Adipose tissue (tissue), 3 donors: ENCODE measurements around the gene MTX2. TPM values are rescaled to one million over a fixed set of nuclear protein-coding genes. Genes with fewer than 3 reads are reported as not detected.

Source experiments
- H3K27ac ChIP-seq: one replicate; pipeline ENCODE4 v1.5.1; 2013; ENCODE audit warnings: low read depth, low read length
- WGBS, 3 donors: extraction: QIAGEN DNeasy Blood & Tissue Kit; methylation state at CpG; one replicate each; pipeline ENCODE4 v1.1.7; 2013; 5-methylcytosine and 5-hydroxymethylcytosine counted together
- polyA plus RNA-seq, 3 donors: library from polyadenylated mRNA; stranded (reverse); fragments of 200-250 nt; gene quantifications; one replicate each; pipeline ENCODE4 v1.2.3, GENCODE V29; 2013
- donor health status: healthy with polysubstance abuse.
- donor health status: Bipolar disorder and iron deficiency.
- donor health status: healthy.

MTX2 gene
- polyA plus RNA-seq: 10 to 100 TPM; 25.4 to 27.0 (median 26.1) TPM

DNA sequence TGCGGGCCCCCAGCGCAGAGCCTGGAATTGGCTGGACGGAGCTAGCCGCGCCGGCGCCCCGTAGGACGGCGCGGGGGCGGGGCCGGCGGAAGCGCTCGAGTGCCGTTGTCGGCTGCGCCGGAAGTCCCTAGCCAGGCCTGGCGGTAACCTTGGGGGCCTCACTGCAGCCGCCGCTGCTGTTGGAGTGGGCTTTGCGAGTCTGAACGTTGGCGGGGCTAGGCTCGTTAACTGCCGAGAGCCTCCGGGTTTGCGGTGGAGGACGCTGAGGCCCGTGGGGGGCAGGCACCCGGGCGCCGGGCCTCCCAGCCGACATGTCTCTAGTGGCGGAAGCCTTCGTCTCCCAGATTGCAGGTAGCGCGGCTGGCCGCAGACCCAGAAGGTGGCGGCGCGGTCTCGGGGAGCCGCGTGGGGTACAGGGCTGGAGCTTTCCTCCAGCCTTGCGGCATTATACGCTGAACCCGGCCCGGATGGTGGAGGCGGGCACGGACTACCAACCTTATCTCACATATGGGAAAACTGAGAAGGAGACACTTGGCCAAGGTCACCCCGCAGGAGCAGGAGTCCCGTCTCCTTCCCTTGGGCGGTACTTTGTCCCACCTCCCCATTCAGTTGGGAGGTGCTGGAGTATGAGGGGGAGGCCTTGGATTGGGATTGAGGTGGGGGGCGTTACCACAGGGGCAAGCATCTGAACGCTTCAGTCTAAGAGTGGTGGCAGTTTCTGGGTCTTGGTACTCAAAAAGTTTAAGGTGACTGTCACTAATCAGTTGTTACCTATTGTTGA lies at the start of gene MTX2:
Gene MTX2 (plus strand): TSS at position 124 of the 781 bp plus-strand sequence. CDS start 188 bp downstream, at position 312.
- 0 to 1% (median 0%) methylated on average over 56 to 58 of the region's 58 CpGs for WGBS, 3 donors
- H3K27ac ChIP-seq: no peak within 1 kb of the TSS

DNA sequence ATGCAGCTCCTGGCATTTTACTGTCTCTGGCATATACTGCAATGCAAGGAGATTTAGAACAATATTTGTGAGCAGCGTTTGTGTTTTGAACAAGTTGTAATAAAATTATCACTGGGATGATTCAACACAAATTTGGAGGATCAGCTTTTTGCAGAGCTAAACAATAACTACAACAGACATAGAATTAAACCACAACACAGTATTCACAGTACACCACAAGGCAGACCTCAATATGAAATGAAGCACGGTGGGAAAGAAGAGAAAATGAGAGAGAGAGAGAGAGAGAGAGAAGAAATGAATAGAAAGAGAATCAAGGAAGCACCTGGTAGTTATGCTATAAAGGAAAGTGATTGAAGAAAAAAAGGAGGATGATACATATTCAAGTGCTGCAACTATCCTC lies 41.4 kb upstream of the MTX2 start:
- no peak overlapping the region for H3K27ac ChIP-seq
- 73 to 79% (median 74%) methylated on average over 2 of the region's 2 CpGs for WGBS, 3 donors

DNA sequence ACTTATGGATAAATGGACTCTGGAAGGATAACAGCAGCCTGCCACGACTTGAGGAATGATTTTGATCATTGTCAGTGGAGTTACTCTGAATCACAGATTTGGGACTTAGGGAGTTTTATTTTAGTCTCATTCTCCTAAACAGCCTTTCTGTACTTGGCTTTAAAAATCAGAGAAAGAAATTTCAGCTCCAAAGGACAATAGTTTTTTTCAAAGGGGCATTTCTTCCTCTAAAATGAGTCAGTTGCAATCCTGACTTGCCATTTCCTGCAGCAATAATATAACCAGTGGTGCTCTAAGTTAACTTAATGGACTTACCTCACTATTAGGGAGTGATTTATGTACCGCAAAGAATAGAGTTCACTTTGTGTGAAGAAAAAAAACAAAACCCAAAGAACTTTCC lies 35.1 kb upstream of the MTX2 start:
- WGBS, 3 donors: 37 to 54% (median 51%) methylated on average over 2 of the region's 2 CpGs
- no peak overlapping the region for H3K27ac ChIP-seq

DNA sequence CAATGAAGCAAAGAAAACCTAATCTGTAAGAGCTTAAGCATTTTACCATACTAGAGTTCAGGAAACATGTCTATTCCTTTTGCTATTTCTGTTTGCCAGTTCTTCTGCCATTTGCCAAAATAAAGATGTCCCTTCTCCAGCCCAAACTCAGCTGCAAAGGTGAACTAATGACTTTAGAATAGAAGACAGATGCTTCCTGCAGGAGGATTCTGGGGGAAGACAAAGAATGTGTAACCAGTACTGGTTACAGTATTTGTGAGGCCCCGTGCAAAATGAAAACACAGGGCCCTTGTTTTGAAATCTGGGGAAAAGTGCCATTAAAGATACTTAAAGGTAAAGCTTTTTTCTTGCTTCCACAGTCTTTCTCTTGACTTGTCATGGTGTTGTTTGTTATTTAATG lies 34.3 kb upstream of the MTX2 start:
- no peak overlapping the region for H3K27ac ChIP-seq
- WGBS, 3 donors: 32 to 49% (median 38%) methylated on average over 1 of the region's 1 CpG

DNA sequence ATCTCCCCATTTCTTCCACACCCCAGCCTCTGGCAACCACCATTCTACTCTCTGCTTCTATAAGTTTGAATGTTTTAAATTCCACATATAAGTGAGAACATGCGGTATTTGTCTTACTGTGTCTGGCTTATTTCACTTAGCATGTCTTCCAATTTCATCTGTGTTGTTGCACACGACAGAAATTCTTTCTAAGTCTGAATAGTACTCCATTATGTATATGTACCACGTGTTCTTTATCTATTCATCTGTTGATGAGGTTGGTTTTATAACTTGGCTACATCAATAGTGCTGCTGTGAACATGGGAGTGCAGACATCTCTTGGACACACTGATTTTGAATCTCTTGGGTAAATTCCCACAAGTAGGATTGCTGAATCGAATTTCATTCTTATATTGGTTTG lies 31.8 kb upstream of the MTX2 start:
- 59 to 61% (median 60%) methylated on average over 4 of the region's 4 CpGs for WGBS, 3 donors
- no peak overlapping the region for H3K27ac ChIP-seq

DNA sequence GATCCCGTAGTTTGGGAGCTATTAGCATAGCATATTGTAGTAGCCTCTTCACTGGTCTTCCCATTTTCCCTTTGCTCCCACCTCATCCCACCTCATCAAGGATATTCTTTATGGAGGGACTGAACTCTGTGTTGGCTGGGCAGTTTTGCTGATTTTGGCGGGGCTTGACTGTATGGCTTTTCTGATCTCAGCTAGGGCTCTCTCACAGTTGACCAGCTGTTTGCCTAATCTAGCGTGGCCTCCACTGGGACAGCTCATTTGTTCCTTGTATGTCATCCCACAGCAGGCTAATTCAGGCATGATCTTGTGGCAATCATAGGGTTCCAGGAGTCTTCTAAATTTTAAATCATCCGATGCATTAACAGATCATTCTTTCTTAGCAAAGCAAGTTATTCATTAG lies 30.2 kb upstream of the MTX2 start:
- H3K27ac ChIP-seq: no peak overlapping the region
- 82 to 89% (median 84%) methylated on average over 4 of the region's 4 CpGs for WGBS, 3 donors

DNA sequence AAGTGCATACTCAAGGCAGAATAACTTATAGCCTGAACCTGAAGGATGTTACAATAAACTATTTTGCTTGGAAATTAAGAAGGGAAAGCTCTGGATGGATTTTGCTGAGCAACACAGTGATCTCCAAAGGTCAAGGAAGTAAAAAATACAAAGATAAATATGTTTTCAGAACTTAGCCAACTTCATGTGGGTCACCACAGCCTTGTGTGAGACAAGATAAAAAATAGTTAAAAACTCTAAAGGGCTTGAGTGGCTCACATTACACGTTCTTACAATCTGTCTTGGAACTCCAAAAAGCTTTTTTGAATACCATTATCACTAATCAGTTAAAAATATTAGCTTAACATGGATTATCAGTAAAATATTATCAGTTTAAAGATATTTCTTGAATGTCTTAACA lies 28.9 kb upstream of the MTX2 start:
- WGBS, 3 donors: 18 to 52% (median 31%) methylated on average over 1 of the region's 1 CpG
- no peak overlapping the region for H3K27ac ChIP-seq

DNA sequence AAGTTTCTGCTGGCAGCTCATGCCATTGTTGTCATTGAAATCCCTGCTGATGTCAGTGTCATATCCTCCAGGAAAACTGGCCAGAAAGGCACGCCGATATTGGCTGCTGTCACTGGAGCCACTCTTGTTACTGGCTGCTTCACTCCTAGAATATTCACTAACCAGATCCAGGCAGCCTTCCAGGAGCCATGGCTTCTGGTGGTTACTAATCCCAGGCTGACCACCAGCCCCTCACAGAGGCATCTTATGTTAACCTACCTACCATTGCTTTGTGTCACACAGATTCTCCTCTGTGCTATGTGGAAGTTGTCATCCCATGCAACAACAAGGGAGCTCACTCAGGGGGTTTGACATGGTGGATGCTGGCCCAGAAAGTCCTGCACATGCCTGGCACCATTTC lies 27.0 kb upstream of the MTX2 start:
- 56 to 65% (median 62%) methylated on average over 2 of the region's 2 CpGs for WGBS, 3 donors
- H3K27ac ChIP-seq: no peak overlapping the region

DNA sequence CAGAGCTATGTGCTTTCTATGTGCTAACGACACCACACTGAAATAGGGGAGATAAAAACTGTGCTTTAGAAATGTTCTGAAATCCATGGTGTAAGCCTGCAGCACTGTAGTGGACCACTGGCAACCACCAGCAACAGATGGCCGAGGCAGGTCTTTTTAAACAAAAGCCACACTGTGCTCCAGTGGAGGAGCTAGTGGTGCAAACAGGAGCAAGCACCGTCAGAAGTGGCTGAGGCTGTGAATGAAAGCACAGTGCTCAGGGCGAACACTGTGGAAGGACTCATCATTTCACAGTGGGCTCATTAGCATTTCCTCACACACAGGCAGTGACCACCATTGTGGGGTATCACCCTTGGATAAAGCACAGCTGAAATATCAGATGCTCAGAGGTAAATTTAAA lies 22.9 kb upstream of the MTX2 start:
- no peak overlapping the region for H3K27ac ChIP-seq
- WGBS, 3 donors: 44 to 82% (median 74%) methylated on average over 4 of the region's 4 CpGs

DNA sequence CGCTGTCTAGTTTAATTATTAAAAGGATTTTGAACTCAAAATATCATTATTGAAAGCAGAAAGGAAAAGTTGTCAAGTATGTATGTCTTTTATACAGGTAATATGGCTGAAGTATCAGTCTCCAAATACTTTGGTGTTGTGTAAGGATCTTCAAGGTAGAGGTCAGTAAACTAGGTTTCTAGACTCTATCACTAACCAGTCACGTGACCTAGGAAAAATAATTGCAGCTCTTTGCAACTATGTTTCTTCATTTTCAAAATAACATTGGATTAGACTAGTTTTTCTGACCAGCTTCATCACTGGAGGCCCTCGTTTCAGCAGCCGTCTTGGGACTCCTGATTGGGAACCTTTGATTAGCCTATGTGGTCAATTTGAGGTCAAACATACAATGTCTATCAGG lies 21.4 kb upstream of the MTX2 start:
- WGBS, 3 donors: 71 to 77% (median 74%) methylated on average over 4 of the region's 4 CpGs
- H3K27ac ChIP-seq: no peak overlapping the region

DNA sequence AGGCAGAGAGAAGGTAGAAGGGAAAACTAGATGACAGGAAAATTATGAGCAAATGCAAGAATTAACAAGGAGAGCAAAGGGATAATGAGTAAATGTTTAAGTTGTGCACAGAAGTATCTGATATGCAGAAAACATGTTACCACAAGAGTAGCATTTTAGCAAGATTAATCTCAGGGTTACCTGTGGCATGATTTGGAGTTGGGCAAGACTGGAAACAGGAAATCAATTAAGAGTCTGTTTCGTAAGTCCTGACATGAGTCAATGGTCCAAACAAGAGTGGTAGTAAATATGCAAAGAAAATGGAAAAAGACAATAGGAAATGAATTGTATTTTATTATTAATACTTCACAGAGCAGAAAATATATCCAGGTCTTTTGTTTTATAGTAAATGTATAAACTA lies 17.3 kb upstream of the MTX2 start:
- WGBS, 3 donors: 30 to 50% (median 34%) methylated on average over 1 of the region's 1 CpG
- no peak overlapping the region for H3K27ac ChIP-seq

DNA sequence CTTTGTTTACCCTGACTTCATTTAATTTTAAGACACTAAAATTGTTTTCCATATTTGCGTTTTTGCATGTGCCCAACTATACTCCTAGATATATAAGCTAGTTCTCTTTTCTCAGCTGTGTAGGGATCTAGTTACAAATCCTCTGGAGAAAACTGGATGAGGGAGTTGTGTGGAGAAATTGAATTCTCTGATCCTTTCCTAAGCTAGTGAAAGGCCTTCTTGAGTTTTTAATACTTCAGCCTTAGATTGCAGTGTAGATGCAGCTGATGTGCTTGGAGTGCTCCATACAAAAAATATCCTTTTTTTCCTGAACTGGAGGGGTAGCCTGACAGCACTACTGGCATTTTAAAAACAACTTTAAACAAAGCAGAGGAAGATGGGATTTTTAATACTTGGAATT lies 8.6 kb upstream of the MTX2 start:
- no peak overlapping the region for H3K27ac ChIP-seq
- 92 to 96% (median 94%) methylated on average over 1 of the region's 1 CpG for WGBS, 3 donors

DNA sequence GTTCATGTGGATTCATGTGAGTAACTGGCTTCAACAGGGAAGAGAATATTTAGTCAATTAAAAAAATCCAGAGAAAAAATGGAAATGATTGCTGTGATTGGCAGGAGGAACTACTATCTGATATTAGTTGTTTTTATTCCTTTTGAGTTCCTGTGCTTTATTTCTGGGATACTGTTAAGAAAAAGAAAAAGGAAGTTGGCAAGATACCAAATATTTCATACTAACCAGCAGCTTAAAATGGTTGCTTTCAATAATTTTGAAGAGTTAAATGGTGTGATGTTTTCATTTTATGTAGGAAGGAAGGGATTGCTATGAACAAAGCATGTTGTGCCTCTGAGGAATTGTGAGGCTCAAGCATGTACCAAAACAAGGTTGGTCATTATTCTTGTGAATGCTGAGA lies 8.1 kb upstream of the MTX2 start:
- H3K27ac ChIP-seq: no peak overlapping the region

DNA sequence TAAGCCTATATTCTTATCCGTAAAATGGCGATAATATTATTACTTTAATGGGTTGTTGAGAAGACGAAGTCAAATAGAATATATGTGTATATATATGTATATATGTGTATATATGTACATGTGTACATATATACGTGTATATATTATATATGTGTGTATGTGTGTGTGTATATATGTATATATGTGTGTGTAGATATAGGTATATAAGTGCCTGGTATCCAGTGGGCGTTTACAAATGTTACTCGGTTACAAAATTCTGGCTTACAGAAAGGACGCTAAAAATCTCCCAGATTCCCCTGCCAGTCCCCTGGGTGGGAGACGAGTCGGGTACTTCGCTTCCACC lies 295 bp upstream of the MTX2 start:
- WGBS, 3 donors: 18 to 21% (median 21%) methylated on average over 10 of the region's 10 CpGs

DNA sequence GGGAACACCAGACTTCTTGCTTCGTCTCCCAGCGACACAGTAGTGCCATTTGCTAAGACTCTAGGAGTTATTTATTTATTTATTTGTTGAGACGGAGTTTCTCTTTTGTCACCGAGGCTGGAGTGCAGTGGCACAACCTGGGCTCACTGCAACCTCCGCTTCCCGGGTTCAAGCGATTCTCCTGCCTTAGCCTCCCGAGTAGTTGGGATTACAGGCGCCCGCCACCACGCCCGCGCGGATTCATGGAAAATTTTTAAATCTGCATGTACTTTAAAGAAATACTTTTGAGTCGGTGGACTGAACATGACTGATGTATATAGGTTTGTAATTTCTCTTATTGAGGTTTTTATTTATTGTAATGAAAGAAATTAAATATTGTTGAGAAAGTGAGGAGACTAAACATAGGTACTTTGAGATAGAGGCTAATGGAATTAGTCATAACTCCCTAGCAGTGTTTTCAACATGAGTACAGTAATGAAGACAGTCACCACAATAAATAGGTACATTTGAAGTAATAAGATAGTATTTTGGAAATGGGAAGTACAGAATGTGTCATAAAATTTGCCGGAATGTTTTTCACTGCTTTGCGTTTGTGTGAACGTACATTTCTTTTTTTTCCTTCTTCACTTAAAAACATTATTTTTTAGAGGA lies 983 bp downstream of the MTX2 start:
- WGBS, 3 donors: 43 to 57% (median 46%) methylated on average over 18 of the region's 18 CpGs

More for the DNA sequence above, 295 bp upstream of the MTX2 start:
- no peak overlapping the region for H3K27ac ChIP-seq

DNA sequence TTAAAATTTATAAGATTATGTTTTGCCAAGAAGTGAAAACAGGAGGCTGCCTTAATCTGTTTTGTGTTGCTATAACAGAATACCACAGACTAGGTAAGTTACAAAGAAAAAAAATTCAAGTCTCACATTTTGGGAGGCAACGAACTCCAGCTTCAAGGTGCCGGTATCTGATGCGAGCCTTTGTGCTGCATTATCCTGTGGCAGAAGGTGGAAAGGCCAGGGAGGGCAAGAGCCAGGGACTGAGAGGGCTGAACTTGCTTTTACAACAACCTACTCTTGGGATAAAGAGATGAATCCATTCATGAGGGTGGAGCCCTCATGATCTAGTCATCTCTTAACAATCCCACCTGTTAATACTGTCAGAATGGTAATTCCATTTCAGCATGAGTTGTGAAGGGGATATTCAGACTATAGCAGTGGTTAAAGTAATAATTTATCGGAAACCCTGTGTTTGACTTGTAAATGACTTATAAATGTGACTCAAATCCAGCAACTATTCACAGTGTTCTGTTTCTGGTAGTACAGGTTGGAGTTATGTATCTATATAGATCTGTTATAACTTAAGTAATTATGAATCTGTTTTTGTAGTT lies 3.7 kb downstream of the MTX2 start:
- 89 to 96% (median 93%) methylated on average over 4 of the region's 4 CpGs for WGBS, 3 donors
- H3K27ac ChIP-seq: no peak overlapping the region

More for the DNA sequence above, 983 bp downstream of the MTX2 start:
- no peak overlapping the region for H3K27ac ChIP-seq

DNA sequence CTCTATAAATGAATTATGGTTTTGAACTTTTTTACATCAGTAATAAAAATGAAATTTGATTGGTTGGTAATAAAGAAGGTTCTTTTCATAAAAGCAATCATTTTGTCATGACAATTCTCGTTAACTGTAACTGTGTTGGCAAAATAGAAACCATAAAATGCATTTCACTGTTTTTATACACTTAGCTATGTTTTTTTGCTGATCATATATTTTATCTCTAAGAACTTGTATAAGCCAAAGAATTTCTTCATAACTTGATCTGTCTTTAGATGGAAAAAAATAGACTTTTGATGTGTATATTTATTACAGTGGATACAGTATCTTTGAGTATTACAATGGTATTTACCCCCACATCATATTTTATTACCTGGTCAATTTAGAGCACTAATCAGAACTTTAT lies 9.7 kb downstream of the MTX2 start:
- 98% methylated on average over 1 of the region's 1 CpG for WGBS, 3 donors

DNA sequence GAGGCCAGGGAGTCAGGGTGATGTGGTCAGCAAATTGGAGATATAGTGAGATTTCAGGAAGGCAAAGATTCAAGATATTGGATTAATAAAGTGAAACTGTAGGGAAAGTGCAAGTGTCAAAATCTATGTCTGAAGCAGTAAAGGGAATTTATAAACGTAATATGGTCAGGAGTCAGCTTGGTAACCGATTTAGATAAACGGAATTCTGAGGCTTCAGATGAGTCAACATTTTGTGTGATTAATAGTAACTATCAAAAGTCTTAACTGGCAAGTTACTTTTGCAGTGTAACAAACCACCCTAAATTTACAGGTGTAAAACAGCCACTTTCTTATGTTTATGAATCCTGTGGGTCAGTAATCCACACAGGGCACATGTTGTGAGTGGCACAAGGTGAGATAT lies 10.9 kb downstream of the MTX2 start:
- 88 to 92% (median 91%) methylated on average over 3 of the region's 3 CpGs for WGBS, 3 donors
- no peak overlapping the region for H3K27ac ChIP-seq

More for the DNA sequence above, 9.7 kb downstream of the MTX2 start:
- H3K27ac ChIP-seq: no peak overlapping the region

DNA sequence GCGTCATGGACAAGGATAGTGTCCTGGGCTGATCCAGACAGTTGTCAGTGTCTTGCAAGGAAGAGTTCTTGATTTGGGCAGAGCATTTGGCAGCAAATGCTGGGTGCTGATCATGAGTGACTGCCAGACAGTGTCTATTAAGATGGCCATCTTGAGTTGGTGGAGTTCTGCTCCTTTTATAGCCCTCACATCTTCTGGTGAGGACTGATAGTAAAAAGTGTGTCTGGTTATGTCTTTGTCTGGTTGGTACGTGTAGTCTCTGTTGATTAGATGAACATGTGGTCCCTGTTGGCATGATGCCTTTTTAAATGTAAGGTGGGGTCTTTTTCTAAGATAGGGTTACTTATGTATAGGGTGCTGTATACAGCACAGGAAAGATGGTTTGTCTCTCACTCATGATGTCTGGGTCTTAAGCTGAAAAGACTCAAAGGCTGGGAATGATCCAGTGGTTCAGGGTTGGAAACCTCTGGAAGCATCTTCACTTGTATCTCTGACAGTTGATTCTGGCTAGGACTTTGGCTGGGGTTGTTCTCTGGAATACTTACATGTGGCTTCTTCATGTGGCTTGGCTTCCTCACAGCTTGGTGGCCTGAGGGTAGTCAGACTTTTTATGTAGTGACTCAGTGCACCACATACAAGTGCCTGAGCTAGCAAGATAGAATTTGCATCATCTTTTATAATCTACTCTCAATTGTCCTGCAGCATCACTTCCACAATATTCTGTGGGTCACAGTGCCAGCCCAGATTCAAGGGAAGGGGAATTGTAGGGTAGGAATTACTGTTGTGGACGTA lies 11.8 kb downstream of the MTX2 start:
- WGBS, 3 donors: 94 to 97% (median 96%) methylated on average over 3 of the region's 3 CpGs
- H3K27ac ChIP-seq: no peak overlapping the region
